Activated CD8-positive, alpha-beta memory T cell treated with anti-CD3 and anti-CD28 coated beads, Interleukin-2, amount 50 U/mL, for 48 hours (primary cell): ENCODE data around the gene MAT1A.
A peak's percentile ranks its signal among the peaks of the same experiment; 100 is the strongest.
"Not testable (repeated sequence)": the region's sequence is repeated elsewhere in the genome, so short reads cannot be mapped to it uniquely, and the experiment has no call there.

ENCODE experiments used
- DNase-seq: peaks from one replicate; pipeline ENCODE4 v3.0.0-alpha.2; 2020

MAT1A gene

DNA sequence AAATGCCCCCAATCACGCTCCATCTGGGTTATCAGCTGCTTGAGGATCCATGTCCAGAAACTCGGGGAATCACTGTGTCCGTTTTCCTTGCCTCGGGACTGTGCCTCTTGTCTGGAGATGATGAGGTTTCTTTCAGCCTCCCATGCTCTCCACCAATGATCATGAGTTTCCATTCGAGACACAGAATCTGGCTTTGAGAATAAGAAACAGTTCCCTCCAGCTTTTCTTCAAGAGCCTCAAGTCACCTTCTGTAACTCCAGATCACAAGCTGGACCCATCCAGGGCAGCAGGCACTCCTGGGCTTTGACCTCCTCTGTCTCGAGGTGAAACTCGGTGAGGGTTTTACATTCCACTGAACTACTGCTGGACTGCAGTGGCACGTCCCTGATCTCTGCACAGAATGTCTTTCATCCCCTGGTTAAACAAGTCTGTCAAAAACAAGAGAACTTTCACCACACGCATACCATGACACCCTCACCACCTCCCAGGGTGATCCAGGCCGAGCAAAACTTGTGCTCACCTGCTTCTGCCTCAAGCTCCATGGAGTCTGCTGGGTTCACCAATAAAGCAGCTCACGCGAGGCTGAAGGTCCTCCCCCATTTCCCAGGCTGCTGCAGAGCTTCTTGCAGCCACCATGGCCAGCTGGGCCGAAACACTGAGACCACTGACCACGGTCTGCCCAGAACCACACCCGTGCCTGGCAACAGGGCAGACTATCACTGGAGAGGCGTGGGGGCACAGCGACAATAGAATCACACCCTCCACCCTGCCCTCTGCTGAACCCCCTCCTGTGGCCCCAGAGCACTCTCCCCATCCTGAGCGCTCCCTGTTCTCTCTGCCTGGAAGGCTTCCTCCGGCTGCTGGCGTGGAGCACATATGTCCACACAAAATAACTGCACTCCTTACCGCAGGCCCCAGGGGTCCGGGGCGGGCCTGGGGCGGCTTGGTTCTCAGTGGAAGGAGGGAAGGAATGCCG, 25.1 kb downstream of the MAT1A start:
- DNase-seq = no peak

DNA sequence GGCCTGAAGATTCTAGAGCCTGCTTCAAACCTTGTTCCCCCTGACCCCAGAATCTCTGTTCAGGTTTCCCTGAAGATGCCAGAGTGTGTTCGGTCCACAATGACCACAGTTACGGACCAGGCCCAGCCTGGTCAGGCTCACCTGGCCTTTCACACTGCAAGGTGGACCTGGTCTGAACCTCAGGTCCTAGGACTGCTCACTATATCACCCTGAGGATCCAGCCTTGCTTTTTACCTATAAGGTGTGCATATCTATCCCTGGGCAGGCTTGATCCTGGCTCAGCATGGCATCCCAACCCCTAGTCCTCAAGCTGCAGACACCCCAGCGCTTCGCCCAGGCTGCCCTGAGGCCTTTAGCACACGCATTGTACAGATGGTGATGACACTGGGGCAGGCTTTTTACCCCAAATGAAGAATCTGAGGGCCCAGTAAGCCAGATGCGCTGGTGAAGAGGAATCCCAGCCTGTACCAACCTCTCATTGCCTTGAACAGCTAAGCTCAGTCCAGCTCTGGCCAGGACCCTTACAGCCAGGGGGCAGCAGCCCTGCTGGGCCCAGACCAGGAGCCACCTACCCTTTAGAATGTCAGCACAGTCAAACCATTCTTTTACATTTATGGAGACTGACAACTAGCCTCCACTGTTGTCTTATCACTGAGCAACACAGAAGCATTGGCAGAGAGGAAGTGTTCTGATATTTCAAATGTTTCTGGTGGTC, 28.0 kb downstream of the MAT1A start:
- no peak for DNase-seq

- DNase-seq = peak; percentile 65
Observed at GRCh38 chr10:80260295-80261243, 28.9 kb downstream of the MAT1A start.

GRCh38 chr10:80259405-80259871, 30.0 kb downstream of the MAT1A start:
- DNase-seq = no peak

DNA sequence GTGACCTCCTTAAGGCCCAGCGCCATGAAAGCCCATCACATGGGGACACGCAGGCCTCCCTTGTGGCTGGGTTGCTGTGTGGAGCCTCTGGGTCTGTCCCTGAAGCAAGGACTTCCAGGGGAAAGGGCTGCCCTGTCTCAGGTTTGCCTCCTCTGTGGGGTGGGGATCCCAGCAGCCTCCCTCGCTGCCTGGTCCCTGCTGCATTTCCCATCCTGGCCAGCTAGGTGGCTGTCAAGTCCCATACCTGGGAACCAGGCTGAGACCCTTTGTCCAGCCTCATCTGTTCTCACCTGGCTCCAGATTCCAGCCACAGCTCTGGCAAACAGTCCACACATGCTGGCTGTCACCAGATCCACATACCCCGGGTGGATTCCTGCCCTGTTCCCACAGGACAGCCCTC, 32.7 kb downstream of the MAT1A start:
- DNase-seq = not testable (repeated sequence)

GRCh38 chr10:80254726-80255125, 34.7 kb downstream of the MAT1A start:
- DNase-seq = not testable (repeated sequence)

- DNase-seq = not testable (repeated sequence)
Observed at GRCh38 chr10:80253963-80254271, 35.5 kb downstream of the MAT1A start.

- no peak for DNase-seq
Observed at GRCh38 chr10:80253266-80253962, 36.0 kb downstream of the MAT1A start.

DNA sequence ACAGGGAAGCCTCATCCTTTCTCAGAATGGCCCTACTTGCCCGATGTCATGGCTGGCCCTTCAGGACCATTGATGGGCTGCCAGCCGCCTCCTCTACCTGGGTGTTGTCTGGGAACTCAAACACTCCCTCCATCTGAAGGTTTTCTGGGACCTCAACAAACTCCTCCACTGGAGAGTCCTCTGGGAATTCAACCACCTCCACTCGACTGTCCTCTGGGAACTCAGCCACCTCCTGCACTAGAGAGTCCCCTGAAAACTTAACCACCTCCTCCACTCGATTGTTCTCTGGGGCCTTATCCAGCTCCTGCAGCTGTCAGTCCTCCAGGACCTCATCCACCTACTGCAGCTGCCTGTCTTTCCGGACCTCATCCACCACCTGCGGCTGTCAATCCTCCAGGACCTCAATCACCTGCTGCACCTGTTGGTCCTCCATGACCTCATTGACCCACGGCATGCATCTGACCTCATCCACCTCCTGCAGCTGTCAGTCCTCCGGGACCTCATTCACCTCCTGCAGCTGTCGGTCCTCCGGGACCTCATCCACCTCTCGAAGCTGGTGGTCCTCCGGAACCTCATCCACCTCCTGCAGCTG, 37.1 kb downstream of the MAT1A start:
- no peak for DNase-seq

DNA sequence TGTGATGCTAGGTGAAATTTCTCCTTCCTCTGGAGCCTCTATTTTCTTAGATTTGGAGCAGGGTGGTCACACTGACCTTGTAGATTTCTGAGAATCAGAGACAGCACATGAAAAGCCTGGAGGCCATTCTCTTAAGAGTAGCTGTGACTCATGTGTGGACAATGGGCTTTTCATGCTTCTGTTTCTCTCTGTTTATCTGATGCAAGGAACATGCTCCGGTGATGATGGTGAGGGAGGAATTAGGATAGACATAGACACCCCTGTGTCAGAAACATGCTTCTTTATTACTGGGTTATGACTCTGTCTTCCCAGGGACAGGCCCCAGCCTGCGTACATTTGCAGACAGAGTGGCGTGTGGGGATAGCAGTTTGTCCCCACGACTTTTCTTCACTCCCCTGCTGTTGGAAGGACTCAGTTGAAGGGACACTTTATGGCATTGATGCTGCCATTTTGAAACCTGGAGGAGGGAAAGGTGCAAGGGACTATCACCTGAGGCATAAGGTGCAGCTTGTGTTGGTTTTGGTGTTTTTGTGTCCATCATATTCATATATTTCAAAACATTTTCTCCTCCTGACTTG, 37.7 kb downstream of the MAT1A start:
- DNase-seq = not testable (repeated sequence)

- not testable (repeated sequence) for DNase-seq
Observed at GRCh38 chr10:80250399-80250798, 39.1 kb downstream of the MAT1A start.

DNA sequence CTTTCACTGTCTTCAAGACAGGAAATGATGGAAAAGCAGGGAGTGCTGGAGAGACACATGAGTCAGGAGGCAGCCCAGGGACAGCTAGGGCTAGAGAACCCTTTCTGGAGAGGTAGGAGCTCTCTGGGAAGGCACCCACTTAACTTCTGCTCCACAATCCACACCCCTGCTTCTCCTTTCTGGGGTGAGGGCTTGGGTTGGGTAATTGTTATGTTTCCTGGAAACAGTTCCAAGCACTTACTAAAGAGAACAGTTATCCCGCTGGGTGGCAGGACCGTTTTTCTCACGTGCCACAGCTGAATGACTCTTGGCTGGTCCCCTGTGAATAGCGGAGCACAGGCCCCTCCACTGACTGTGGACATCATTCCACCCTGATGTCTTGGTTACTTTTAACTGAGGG, 39.6 kb downstream of the MAT1A start:
- DNase-seq = not testable (repeated sequence)

DNA sequence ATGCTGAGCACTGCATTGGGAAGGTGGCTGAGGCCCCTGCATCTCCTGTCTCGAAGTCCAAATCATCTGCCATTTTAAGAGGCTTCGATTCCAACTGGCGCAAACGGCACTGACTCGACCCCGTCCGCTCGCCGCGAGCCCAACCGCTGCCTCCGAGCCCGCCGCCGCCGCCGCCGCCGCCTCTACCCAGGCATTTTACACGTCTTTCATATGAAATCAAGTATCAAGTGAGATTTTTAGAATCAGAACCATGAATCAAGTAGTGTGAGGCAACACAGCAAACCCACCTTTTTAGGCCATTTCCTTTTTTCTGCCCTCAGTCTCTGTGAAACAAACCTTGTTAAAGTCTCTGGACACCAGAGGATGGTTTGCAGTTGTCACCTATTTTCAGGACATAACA, 41.8 kb downstream of the MAT1A start:
- DNase-seq = not testable (repeated sequence)

DNA sequence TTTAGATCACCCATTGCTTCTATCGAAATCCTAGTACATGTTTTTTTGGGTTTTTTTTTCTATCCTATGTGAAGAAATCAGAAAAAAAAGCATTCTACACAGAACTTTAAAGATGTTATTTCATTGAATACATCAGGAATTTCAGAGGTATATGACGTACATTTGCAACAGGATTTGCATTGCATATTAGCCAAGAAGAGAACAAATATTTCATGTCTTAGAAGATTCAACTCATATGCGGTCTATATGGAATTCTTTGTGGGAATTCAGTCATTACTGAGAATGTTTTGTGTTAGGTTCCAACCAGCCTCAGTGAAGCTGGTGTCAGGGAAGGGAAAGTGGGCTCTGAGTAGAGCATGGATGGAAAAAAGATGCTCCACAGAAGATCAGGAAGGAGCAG, 45.1 kb downstream of the MAT1A start:
- DNase-seq = not testable (repeated sequence)

DNA sequence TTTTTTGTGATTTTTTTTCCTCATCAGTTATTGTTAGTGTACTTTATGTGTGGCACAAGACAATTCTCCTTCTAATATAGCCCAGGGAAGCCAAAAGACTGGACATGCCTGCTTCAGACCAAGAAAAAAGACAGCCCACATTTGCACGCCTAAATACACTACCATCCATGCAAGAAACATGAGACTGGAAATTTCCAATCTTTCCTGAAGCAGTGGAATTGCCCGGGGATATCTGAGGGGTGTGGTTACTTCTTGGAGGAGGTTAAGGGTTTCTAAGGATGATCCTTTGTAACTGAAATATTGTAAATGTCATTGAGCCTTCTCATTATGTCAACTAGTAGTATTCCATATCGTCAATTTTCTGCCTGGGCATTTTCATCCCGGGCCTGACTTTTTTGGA, 47.1 kb downstream of the MAT1A start:
- not testable (repeated sequence) for DNase-seq

DNA sequence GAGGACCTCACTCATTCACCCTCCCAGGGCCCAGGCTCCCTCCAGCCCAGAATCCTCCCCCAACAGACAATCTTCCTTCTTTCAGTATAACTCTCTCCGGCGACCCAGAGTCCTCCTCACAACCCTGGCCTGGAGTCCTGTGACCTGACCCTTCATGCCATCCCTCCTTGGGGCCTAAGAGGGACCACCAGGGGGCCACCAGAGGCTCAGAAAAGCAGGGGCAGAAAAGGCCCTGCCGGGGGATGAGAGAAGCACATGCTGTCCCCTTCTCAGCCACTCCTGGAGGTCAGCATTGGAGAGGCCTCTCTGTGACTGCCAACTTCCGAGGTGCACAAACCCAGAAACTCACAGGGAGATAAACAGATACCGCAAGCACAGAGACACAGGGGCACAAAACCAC, 53.0 kb downstream of the MAT1A start:
- not testable (repeated sequence) for DNase-seq

DNA sequence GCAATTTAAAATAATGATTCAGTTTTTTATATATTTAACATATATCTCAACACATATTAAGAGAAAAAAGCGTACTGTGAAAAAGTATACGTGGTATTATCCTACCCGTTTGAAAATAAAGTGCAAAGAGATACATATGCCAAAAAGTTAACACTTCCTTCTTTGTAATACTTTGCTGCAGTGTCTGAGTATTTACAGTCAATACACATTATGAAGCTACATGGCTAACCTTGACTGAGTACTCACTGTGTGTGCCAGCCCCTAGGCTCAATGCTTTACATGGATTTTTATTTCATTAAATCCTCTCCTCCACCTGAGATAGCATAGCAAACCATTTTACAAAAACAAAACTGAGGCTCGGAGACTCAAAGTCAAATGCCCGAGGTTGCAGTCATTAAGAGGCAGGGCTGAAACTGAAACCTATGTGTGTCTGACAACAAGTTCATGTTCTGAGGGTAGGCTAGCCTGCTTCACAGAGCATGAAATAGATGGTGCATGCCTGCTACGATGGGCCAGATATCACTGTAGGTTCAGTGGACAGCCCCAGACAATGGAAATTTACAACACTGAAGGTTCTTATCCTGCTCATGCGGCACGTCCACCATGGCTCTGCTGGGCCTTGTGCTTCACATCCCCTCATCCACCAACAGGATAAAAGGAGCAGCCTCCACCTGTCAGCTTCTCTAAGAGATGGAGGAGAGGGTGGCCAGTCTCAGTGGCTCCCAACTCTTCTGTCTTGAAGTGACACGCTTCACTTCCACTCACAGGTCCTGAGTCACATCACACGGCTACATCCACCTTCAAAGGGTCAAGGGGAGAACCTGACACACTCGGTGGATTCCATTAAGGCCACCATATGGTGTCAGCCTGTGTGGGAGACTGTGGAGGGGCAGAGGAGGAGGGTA, 54.9 kb downstream of the MAT1A start:
- not testable (repeated sequence) for DNase-seq

DNA sequence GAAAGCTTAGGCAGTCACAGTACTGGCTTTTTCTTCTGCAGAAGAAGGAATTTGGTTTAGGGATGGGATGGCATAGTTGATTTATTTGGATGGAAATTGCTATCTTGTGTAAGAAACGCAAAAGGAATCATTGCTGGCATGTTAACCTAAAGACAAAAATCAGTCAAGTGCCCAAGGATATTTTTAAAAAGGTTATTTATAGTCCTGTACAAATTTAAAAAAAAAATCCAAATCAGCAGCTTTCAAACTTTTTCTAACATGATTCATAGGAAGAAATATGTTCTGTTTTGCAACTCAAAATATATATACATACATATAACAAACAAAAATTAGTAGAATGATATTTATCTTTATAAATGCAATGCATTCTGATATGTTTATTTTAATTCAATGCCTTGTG, 55.6 kb downstream of the MAT1A start:
- DNase-seq = not testable (repeated sequence)

DNA sequence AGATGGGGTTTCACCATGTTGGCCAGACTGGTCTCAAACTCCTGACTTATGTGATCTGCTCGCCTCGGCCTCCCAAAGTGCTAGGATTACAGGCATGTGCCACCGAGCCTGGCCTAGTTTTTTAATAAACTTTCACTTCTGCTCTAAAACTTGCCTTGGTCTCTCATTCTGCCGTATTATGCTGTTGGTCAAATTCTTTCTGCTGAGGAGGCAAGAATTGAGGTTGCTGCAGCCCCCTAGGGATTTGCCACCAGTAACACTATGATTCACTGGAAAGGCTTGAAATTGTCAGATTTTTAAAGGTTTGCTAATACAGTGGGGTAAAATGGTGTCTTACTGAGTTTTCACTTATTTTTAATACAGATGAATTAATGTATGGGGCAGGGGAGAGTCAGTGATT, 62.7 kb downstream of the MAT1A start:
- not testable (repeated sequence) for DNase-seq

GRCh38 chr10:80223031-80223419, 66.4 kb downstream of the MAT1A start:
- not testable (repeated sequence) for DNase-seq
